HG03457 (cell line): ENCODE measurements around the gene LAMA4.
"Not testable (repeated sequence)": the region's sequence is repeated elsewhere in the genome, so short reads cannot be mapped to it uniquely, and the experiment has no call there.

Source experiments
- ATAC-seq: cut with Tn5 transposase; IDR thresholded peaks from one replicate; pipeline ENCODE4 v1.9.1; 2021; ENCODE audit warnings: moderate number of reproducible peaks; ENCODE audit not compliant: unreplicated experiment

Gene LAMA4

GRCh38 chr6:112218563-112218962 lies 35.8 kb downstream of the LAMA4 start:
- no peak for ATAC-seq

- ATAC-seq: no peak
Observed at GRCh38 chr6:112216662-112217551, 37.5 kb downstream of the LAMA4 start.

- no peak for ATAC-seq
Observed at GRCh38 chr6:112215488-112216284, 38.7 kb downstream of the LAMA4 start.

DNA sequence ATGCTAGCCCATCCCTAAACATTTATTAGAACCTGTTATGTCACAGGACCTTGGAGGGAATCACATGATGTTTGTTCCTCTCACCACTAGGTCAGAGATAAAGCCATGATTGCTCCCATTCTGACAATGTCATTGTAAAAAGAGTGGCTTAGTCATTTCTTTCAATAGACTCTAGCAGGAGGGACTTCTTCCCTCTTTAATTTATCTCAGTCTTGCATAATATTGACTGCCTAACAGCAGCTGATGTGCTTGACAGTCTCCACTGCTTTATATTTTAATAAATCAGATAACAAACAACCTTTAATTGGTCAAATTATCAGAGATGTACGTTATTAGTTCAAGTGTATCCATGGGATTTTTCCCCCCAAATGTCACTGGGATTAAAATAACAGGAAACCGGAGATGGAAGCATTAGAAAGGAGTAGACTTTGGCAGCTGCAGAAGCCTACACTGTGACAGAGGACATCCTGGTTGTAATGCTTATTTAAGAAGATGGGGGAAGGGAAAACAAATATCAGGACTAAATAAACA lies 39.6 kb downstream of the LAMA4 start:
- ATAC-seq: no peak

DNA sequence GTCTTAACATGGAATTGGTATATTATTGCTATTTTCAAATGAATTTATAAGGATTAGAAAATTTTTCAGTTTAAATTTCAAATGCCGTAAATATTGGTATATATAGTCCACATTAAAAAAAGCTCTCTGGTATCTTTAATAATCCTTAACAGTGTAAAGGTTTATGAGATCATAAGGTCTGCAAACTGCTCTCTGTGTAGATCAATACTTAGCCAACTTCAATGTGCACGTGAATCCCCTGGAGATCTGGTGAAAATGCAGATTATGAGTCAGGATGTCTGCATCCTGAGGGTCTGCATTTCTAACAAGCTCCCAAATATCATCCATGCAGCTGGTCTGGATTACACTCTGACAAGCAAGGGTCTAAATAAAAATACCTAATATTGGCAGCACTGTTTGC lies 43.5 kb downstream of the LAMA4 start:
- no peak for ATAC-seq

GRCh38 chr6:112209131-112209530 lies 45.2 kb downstream of the LAMA4 start:
- no peak for ATAC-seq

DNA sequence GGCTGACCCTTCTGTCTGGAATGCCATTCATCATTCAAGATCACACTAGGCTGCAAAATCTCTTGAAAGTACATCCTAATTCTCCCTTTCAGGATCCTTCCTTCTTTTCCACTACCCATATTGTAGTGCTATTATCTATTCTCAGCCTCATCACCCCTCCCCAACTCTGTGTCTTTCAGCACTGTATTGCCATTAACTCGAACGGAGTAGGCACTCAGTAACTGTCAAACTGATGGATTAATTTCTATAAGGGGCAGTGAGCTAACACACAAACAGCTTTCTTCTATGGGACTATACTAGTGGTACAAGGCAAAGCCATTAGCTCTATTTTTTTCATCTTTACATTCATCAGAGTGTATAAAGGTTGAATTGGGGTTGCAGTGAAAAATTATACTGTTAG lies 46.6 kb downstream of the LAMA4 start:
- ATAC-seq: no peak

GRCh38 chr6:112207131-112207530 lies 47.2 kb downstream of the LAMA4 start:
- no peak for ATAC-seq

DNA sequence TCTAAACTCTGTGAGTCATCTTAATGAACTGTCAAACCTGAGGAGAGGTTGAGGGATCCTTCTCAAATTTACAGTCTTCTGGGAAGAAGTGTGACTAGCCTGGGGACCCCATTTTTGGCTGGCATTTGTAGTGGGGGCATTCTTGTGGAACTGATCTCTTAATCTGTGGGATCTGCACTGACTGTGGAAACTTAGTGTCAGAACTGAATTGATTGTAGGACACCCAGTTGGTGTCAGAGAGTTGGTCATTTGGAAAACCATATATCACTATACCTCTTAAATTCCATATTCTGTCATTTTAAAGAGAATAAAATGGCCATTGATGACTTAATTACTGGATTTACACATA lies 48.3 kb downstream of the LAMA4 start:
- ATAC-seq: no peak

DNA sequence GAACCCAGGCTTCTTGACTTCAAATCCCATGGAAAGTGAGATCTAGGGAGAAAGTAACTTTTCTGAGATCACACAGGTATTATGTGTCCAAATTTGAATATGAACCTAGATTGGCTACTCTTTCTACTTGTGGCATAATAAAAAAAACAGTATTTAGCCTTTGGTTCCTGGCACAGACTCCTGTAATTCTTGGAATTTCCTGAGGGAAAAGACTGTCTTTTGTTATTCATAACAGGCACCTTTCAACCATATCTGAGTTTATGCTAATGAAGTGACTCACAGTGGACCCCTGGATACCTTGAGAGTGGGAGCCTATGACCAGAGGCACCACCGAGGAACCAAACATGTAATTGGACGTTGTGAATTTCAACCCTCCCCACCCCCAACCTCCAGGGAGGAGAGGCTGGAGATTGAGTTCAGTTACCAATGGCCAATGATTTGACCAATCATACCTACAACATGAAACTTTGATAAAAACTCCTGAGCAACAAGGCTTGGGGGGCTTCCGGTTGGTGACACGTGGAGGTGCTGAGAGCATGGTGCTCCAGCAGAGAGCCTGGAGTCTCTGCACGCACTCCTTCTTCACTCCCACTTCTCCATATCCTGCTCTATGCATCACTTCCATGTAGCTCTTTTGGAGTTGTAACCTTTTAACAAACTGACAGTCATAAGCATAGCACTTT lies 48.8 kb downstream of the LAMA4 start:
- ATAC-seq: no peak

- no peak for ATAC-seq
Observed at GRCh38 chr6:112204350-112204706, 50.0 kb downstream of the LAMA4 start.

GRCh38 chr6:112203577-112204349 lies 50.6 kb downstream of the LAMA4 start:
- ATAC-seq: peak; percentile 49

GRCh38 chr6:112202639-112203341 lies 51.6 kb downstream of the LAMA4 start:
- peak; percentile 78 for ATAC-seq

GRCh38 chr6:112200185-112200914 lies 54.0 kb downstream of the LAMA4 start:
- ATAC-seq: not testable (repeated sequence)

- no peak for ATAC-seq
Observed at GRCh38 chr6:112199001-112199403, 55.4 kb downstream of the LAMA4 start.

- no peak for ATAC-seq
Observed at GRCh38 chr6:112198582-112198981, 55.8 kb downstream of the LAMA4 start.

- ATAC-seq: no peak
Observed at GRCh38 chr6:112197636-112198035, 56.7 kb downstream of the LAMA4 start.

DNA sequence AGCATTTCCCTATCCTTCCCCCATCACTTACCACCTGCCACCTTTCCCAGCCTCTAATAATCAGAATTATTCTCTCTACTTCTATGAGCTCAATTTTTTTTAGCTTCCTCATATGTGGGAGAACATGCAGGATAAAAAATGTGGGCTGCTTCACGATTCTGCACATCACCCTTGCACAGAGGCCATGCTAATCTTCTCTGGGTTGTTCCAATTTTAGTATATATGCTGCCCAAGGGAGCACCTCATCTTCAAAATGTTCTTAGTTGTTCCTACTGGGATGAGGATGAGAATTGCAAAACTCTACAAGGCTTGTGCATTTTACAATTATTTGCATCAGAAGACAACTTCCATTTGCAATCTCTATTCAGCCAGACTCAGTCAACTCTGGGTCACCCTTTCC lies 58.1 kb downstream of the LAMA4 start:
- no peak for ATAC-seq

DNA sequence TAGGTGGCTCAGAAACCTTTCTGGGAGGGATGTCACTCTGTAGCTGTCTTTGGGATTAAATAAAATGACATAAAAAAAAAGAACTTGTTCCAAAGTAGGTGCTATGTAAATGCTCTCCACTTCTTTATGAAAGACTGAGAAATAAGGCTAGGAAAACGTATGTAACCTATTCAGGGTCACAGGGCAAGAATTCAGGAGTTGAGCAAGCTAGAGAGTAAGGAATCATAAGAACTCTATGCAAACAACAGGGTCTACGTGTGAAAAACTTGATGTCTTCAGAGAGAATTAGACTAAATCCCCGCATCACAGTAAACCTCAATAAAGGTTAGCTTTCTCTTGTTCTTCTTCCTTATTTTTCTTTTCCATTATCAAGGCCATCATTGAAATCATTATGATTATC lies 59.2 kb downstream of the LAMA4 start:
- ATAC-seq: no peak
